GM23248 (cell line): ENCODE data around the gene KY.

ENCODE experiments used
- EZH2 ChIP-seq: fragments of 200-600 bp; sonication (generic); IDR thresholded peaks from 2 replicates; pipeline ENCODE4 v1.6.1; 2018; ENCODE audit warnings: antibody characterized with exemption, mild to moderate bottlenecking; ENCODE audit not compliant: insufficient read depth, poor library complexity, severe bottlenecking
- EZH2phosphoT487 ChIP-seq: fragments of 200-600 bp; sonication (generic); IDR thresholded peaks from 2 replicates; pipeline ENCODE4 v1.6.1; 2018; ENCODE audit warnings: antibody characterized with exemption, moderate library complexity, mild to moderate bottlenecking, low read depth; ENCODE audit not compliant: insufficient read depth

- TF ChIP-seq EZH2 (no peak), EZH2phosphoT487 (no peak)
Measured at GRCh38 chr3:134677196-134677986, 26.6 kb upstream of the KY start.
